ENCODE data around the gene MICALL2. TPM values are rescaled to one million over a fixed set of nuclear protein-coding genes. Genes with fewer than 3 reads are reported as not detected.

The MICALL2 gene
- total RNA-seq, 1 experiment from 2014 or later = 19.0 TPM

DNA sequence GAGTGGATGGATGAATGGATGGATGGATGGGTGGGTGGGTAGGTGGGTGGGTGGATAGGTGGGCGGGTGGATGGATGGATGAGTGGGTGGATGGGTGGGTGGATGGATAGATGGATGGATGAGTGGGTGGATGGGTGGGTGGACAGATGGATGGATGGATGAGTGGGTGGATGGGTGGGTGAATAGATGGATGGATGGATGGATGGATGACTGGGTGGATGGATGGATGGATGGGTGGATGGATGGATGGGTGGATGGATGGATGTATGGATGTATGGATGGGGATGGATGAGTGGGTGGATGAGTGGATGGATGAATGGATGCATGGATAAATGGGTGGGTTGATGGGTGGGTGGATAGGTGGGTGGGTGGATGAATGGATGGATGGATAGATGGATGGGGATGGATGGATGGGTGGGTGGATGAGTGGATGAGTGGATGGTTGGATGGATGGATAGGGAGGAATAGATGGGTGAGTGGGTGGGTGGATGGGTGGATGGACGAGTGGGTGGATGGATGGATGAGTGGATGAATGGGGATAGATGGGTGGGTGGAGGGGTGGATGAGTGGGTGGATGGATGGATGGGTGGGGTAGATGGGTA is 43.8 kb downstream of the MICALL2 start:
- no peak for DNase-seq (ENCODE audit: low read depth)

DNA sequence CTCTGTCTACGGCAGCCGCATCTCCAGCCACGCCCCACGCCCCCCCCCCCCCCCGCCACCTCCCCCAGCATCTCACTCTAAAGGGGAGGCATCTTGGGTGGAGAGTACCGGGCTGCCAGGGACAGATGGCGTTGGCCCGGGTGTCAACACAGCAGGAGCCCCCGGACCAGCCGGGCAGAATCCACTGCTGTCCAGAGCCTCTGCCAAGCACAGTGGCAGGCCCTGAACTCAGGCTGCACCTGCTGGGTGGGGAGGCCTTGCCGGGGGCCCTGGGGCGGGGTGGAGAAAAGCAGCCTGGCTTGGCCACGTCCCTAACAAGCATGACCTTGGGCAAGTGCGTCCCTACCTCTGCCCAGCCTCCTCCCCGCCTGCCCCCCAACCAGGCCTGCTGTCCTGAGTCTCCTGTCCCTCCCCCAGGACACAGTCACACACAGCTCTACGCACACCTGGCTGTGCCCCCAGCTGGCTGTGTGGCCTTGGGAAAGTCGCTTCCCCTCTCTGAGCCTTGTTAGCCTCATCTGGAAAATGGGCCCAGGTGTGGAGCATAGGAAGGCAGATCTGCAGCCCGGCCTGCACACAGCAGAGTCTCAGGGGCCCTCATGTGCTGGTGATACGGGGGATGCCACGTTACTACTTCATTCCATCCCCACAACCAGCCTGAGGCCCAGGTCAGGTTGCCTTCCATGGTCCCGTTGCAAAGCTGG is 45.2 kb downstream of the MICALL2 start:
- DNase-seq (ENCODE audit: low read depth) = no peak

DNA sequence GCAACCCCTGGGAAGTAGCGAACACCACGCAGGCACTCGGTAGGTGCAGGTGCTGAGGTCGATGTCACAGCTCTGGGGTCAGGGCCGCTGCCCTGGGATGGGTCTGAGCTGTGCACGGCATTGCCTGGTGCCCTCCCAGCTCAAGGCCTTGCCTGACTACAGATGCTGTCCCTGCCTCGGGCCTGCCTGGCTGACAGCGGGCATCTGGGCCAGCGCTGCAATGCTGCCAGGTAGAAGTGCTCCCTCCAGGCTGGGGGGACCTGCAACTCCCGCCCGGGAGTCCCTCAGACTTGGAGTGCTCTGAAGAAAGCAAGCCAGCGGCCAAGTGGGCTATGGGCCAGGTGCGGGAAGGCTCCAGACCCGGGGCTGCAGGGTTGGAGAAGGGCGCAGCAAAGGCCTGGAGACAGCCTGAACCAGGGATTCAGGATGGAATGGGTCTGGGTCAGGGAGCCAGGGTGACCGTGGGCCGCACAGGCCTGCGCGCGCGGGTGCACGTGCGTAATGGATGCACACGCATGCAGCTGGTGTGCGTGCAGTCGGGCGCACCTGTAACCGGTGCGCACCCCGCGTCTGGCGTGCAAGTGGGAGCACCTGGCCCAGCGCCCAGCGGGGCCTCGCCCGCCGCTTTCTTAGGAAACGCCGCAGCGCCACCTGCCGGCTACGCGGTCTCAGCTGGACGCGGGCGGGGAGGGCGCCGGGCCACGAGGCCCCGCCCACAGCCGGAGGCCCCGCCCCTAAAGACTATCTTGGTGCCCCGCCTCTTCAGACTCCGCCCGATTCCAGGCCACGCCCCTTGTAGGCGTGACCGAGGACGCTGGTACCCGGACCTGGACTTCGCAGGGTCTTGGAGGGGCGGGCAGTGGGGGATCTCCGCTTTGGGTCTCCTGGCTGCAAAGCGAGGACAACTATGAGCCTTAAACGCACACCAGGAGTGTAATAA is 46.7 kb downstream of the MICALL2 start:
- peak; percentile 91 for DNase-seq (ENCODE audit: low read depth)

DNA sequence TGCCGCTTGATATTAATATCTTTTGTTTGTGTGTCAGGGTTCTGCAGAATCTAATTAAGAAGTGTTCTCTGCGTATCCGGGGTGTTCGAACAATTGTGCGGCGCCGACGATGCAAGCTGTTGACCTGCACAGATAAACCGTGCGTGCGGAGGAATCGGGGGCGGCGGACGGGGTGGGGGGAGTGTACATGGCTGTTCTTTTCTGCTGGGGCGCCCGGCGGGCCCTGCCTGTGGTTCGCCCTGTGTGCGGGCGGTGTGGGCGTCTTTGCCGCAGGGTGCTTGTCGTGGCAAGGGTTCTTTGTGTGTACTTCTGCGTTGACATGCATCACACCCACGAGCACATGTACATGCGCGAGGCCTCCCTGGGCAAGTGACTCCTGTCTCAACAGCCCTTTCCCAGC is 47.9 kb downstream of the MICALL2 start:
- no peak for DNase-seq (ENCODE audit: low read depth)

DNA sequence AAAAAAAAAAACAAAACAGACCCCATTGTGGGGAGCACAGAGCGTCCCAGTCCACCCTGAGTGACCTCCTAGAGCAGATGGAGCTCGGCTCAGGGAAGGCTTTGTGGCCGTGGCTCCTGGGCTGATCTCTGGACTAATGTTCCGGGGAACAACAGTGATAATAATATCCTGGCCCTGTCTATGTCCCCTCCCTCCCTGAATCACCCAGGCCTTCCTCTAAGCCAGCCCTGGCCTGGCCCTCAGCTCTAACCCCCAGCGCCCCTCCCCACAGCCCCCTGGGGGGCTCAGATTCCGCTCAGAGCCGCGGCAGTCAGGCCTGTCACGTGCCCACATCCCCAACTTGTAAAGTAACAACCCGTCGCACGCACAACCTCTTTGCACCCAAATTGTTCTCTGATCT is 48.3 kb downstream of the MICALL2 start:
- DNase-seq (ENCODE audit: low read depth) = no peak

DNA sequence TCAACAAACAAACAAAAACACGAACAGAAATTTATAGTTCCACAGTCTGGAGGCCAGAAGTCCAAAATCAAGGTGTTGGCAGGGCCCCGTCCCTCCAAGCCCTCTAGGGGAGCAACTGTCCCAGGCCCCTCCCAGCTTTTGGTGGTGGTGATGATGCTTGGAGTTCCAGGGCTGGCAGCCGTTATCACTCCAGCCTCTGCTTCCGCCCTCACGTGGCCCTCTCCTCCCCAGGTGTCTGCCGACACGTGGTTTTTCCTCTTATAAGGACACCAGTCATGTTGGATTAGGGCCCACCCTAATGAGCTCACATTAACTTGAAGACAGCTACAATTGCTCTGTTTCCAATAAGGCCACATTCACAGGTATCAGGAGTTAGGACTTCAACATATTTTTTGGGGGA is 49.7 kb downstream of the MICALL2 start:
- DNase-seq (ENCODE audit: low read depth) = no peak

DNA sequence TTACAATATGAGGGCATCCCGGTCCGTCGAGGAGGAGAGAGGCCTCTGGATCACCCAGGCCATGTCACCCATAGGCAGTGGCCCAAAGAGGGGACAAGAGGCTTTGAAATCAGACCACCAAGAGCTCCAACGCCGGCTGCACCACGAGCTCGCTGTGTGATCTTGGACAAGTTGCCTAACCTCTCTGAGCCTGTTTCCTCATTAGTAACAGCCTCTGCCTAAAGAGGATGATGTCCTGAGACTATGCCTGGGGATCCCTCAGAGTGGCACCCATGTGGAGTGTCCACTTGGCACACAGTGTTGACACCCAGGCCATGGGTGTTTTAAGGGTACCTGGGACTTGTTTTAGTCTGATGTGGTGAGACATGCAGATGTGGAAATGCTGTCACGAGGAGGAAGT is 50.8 kb downstream of the MICALL2 start:
- DNase-seq (ENCODE audit: low read depth) = no peak

DNA sequence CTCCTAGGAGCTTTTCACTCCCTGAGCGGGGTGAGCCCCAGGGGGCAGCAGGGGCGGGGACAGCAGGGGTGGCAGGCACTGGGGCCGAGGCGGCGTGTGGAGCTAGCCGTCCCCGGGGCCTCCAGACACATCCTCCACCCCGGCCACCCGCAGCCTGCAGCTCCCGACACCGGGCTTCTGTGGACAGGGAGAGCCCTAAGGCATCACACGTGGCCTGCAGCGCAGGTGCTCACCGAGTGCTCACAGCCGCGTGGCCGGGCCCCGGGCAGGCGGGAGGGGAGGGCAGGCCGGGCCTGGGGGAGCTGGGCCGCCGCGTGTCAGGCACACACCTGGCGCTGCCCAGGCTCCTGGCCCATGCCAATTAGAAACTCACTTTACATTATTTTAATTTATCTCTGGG is 51.4 kb downstream of the MICALL2 start:
- DNase-seq (ENCODE audit: low read depth) = no peak

DNA sequence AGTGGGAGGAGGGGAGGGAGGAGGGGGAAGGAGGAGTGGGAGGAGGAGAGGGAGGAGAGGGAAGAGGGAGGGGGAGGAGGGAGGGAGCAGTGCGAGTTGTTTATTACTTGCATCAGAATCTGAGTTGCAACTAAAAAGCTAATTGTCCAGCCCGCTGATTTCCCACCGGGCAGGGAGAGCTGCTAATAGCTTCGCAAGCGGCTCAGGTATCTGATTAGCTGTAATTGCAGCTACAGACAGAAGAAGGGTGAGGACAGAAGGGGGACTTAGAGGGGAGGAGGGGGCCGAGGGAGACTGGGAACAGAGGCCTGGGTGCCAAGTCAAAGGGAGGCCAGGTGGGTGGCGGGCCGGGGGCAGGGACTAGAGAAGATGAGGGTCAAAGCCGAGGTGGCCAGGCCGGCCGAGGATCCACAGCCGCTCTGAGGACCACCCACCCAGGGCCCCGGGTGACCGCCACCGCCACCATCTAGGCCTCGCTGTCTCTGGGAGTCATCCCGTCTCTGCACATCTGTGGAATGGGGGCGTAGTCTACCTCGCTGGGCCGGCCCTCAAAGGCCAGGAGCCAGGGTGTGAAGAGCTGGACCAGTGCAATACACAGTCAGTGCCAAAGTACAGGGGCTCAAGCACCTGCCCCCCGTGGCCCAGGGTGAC is 54.2 kb downstream of the MICALL2 start:
- no peak for DNase-seq (ENCODE audit: low read depth)

DNA sequence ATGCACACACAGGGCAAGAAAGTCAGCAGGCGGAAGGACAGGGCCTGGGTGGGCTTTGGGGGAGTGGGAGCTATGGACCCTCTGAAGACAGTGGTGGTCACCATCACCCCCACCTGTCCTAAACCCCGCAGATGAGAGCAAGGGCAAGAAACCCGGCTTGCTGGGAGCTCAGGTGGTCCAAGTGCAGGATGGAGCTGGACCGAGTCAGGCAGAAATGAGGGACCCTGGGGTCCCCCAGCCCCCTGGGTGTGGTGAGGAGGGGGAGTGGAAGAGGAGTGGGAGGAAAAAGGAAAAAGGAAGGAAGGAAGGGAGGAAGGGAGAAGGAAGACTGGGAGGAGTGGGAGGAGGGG is 54.8 kb downstream of the MICALL2 start:
- no peak for DNase-seq (ENCODE audit: low read depth)

DNA sequence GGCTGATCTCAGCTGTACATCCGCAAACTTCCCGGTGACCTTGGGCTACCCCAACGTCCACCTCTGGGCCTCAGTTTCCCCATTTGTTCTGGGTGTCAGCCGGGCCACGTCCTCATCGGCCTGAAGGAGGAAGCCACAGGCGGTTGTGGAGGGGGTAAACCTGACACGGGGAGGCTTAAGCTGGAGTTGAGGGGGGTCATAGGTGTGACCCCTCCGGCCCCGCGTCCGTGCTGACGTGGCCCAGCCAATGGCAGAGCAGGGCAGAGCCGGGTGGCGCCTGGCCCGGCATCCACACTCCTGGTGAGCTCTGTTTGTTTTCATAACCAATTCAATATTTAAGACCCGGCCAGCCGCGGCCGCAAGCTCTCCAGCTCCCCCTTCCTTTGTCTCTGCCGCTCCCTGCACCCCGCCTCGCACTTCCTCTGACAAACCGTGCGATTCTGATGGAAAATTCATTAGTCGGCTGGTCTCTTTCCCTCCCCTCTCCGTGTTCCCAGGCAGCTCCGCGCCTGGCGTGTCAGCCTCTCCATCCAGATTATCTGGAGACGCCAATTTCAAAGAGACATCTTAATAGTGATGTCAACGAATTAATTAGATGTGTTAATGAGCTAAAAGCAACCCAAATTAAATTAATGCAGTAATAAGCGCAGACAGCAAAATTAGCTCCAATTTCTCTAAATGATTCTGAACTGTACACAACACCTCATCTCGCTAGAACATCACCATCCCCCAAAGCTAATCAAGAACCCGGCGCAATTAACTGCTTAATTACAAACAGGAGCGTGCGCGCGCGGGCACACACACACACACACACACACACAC is 55.4 kb downstream of the MICALL2 start:
- peak; percentile 89 for DNase-seq (ENCODE audit: low read depth)

DNA sequence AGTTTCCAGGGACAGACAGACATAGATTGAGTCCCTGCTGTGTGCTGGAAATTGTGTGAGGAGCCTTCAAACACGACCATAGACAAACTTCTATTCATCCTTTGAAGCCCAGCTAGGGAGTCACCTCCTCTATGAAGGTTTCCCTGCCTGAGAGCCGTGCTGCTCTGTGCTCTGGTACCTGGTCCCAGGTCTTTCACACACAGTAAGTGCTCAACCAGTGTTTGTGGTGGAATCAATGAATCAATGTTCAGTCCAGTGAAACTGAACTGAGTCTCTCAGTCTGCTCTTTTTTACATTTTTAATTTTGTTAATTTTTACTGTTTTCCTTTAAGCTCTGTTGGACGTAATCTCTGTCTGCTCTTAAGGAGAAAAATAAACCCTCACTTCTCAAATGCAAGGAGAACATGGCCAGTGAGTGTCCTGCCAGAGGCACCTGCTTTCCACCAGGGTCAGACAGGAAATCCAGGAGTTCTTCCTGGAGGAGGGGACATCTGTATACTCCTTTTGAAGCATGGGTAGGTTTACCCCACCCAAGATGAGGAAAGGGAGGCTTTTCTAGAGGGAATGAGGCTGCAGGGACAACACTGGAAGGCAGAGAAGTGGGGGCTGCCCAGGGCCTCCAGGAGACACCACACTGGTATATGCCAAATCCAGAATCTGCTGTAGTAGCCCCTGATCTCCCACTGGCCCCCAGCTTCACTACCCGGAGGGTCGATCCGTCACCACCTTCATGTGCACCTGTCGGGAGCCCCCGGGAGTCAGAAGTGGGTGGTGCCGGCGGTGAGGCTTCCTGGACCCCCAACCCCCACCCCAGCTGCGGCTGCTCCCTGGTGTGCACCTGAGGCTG is 56.3 kb downstream of the MICALL2 start:
- DNase-seq (ENCODE audit: low read depth) = no peak

DNA sequence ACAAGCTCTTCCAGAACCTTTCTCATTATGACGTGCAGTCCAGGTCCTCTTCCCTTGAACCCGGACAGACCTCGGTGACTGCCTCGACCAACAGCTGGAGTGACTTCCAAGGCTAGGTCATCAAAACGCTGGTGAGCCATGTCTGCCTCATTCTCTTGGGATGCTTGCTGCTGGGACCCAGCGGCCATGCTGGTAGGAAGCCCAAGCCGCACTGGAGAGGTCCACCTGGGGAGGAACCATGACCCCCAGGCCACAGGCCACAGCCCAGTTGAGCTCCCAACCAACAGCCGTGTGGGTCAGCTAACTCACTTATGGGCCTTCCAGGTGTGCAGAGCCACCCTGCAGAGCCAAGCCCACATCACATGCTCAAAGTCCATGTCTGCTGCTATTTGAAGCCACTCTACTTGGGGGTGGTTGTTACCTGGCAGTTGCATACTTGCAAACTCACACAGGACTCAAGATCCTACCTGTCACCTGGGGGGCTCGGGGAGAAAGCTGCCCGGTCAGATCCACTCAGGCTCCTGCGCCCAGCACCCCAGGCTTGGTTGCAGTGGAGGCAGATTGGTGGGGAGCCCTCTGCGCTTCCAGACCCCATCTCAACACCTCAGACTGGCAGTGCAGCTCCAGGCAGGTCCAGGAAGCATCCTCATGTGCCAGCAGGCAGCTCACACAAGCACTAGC is 57.0 kb downstream of the MICALL2 start:
- no peak for DNase-seq (ENCODE audit: low read depth)

DNA sequence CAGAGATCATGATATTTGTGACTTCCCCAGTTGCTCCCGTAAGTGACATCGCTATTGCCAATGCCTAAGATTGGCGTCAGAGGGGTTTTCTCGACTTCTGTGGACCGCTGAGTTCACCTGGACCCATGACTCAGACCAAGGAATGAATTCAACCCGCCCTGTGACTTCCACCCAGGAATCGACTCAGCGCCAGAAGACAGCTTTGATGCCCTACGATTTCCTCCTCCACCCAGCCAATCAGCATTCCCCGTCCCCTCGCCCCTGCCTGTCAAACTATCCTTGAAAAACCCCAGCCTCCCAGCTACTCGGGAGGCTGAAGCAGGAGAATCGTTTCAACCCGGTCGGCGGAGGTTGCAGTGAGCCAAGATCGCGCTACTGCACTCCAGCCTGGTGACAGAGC is 58.3 kb downstream of the MICALL2 start:
- DNase-seq (ENCODE audit: low read depth) = peak; percentile 67

DNA sequence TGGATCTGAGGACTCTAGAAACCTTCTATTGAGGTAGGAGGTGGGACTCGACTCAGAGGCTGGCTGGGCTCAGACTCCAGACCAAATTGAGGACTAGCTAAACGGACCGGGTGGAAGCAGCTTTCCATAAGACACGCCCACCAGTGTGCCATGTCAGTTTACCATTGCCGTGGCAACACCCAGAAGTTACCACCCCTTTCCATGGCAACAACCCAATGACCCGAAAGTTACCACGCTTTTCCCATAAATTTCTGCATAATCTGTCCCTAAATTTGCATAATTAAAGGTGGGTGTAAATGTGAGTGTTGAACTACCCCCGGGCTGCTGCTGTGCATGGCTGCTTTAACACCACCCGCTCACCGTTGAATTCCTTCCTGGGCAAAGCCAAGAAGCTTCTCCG is 58.9 kb downstream of the MICALL2 start:
- no peak for DNase-seq (ENCODE audit: low read depth)

DNA sequence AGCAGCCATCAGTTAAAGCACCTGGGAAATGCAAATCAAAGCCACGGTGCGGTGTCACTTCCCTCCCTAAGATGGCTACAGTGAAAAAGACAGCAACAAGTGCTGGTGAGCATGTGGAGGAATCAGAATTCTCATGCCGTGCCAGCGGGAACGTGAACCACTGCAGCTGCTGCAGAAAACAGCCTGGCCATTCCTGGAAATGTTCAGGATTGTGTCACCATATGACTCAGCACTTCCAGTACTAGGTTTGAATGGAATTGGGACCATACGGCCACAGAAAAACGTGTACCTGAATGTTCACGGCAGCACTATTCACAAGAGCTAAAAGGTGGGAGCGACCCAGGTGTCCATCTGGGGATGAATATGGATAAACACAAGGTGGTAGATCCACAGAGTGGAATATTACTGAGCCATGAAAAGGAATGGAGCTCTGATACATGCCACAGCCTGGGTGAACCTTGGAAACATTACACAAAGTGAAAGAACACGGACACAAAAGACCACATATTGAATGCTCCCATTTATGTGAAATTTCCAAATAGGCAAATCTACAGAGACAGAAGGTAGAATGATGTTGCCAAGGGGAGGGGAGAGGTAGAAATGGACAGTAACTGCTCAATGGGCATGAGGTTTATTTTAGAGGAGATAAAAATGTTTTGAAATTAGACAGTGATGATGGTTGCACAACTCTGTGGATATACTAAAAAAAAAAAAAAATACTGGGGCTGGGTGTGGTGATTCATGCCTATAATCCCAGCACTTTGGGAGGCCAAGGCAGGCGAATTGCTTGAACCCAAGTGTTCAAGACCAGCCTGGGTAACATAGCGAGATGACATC is 61.6 kb downstream of the MICALL2 start:
- DNase-seq (ENCODE audit: low read depth) = peak; percentile 77

DNA sequence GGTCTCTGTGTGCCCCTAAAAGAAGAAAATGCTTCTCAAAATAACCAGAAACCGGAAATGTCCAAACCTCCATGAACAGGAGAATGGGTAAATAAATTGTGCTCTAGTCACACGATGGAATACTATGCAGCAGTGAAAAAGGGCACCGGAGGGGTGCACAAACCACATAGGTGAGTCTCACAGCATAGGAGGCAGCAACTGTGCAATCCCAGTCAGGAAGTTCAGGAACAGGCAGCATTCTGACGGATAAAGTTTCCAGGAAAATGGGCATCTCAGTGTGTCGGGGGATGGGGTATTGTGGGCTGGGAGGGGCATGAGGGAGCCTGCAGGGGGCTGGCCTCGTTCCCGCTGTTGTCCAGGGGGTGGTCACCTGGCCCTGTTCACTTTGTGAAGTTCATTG is 63.1 kb downstream of the MICALL2 start:
- DNase-seq (ENCODE audit: low read depth) = no peak

DNA sequence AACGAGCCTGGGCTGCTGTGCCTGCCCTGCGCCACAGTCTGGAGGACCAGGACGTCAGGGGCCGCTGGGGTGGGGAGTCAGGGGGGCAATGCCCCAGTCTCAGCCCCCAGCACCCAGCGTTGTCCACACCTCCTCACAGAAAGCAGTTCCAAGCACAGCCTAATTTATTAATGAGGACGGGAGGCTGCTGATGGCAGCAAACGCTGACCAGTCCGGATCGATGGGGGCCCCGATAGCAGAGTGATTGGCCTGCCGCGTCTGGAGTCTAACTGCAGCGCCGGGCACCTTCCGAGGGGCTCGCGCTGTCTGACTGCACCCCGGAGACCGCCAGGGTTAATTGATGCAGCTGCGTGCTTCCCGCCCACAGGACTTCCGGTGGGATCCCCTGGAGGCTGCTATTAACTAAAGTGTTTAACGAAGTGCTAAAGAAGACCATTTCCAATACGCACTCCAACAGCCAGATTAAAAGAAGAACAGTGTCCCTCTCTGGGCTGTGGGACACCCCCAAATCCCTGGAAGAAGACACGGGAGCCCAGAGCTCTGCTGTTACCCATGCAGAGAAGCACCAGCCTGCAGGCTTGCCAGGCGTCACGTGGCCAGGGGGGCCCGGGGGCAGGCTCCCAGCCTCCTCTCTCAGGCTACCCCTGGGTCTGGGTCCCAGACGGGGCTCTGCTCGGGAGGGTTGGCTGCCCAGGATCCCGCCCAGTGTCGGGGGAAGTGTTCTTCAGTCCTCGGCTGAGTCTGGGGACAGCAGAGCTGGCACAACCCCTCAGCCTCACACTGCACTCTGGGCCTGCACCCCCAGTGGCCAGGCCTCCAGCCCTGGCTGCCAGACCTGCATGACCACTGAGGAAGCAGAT is 63.8 kb downstream of the MICALL2 start:
- no peak for DNase-seq (ENCODE audit: low read depth)
